ENCODE measurements around the gene HRH3.

HRH3 gene

DNA sequence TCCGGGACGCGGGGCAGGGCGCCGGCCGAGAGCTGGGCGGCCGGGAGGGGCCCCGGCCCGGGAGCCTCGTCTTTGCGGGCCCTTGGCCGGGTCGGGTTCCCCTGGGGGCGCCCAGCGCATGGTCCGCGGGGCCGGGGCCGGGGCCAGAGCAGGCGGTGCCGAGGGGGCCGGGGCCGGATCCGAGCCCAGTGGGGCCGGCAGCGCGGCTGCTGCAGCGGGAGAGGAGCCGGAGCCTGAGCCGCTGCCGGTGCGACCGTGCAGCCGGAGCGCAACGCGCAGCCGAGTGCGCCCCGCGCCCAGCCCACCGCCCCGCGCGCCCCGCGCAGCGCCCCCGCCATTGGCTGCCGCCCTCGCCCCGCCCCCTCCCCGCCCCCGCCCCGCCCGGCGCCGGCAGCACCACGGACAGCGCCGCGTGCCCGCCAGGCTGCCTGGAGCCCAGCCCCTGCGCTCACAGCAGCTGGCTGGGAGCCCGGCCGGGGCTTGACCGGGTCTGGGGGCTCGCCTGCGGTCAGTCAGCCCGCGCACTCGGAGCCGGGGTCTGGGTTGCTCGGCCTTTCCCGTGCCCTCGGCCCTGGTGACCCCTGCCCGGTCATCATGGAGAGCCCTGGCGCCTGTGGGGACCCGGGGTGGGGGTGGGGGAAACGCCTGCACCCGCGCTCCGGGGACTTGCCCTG lies at the start of gene HRH3:
Gene HRH3, minus strand, starts transcription at position 287 of the 674 bp plus-strand sequence. CDS start 308 bp downstream, outside the sequence.
- no peaks in the 10 kb centered on the region for H3K9me3 ChIP-seq (ENCODE audit: control insufficient read depth, insufficient read depth, low read depth, low read length)
- H3K4me3 ChIP-seq (ENCODE audit: low read depth, low read length), result peak within 1 kb of the TSS; percentile 57
- H3K9ac ChIP-seq (ENCODE audit: low read length), result no peak within 1 kb of the TSS
- H3K4me1 ChIP-seq (ENCODE audit: control insufficient read depth, insufficient read depth, low read length), result peaks cover 15% of the 10 kb centered on the region
- no peak within 1 kb of the TSS for H3K27ac ChIP-seq (ENCODE audit: low read depth, low read length)
- H3K27me3 ChIP-seq (ENCODE audit: control insufficient read depth, insufficient read depth, low read length), result peaks cover 98% of the 10 kb centered on the region
- H3K36me3 ChIP-seq (ENCODE audit: control insufficient read depth, insufficient read depth, low read length), result no peaks in the 10 kb centered on the region

DNA sequence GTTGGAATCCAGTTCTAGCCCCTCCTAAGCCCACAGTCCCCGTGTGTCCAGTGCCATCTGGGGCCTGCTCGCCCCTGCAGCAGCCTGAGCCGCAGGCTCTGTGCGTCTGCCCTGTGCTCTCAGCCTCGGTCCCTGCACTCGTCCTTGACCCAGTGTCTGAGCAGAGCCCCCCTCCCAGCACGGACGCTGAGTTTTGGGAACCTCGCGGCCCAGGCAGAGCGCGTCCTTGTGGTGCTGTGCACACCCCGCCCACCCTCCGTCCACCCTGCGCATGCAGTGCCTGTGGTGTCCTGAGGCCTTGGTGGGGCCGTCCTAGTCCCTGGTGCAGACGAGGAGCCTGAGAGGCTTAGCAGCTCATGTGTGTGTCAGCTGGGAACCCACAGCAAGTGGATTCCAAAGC lies 49.8 kb upstream of the HRH3 start:
- H3K36me3 ChIP-seq (ENCODE audit: control insufficient read depth, insufficient read depth, low read length), result peaks cover 48% of the 10 kb centered on the region
- H3K9me3 ChIP-seq (ENCODE audit: control insufficient read depth, insufficient read depth, low read depth, low read length), result peaks cover 7% of the 10 kb centered on the region; the same call in 1 of the 2 replicates
- H3K27ac ChIP-seq (ENCODE audit: low read depth, low read length), result 0 out of 2 replicates have a peak overlapping the region, but pooled peaks have one; percentile 3
- H3K4me1 ChIP-seq (ENCODE audit: control insufficient read depth, insufficient read depth, low read length), result no peaks in the 10 kb centered on the region
- no peaks in the 10 kb centered on the region for H3K27me3 ChIP-seq (ENCODE audit: control insufficient read depth, insufficient read depth, low read length)
- no peak overlapping the region for H3K4me3 ChIP-seq (ENCODE audit: low read depth, low read length)
- no peak overlapping the region for H3K9ac ChIP-seq (ENCODE audit: low read length)

DNA sequence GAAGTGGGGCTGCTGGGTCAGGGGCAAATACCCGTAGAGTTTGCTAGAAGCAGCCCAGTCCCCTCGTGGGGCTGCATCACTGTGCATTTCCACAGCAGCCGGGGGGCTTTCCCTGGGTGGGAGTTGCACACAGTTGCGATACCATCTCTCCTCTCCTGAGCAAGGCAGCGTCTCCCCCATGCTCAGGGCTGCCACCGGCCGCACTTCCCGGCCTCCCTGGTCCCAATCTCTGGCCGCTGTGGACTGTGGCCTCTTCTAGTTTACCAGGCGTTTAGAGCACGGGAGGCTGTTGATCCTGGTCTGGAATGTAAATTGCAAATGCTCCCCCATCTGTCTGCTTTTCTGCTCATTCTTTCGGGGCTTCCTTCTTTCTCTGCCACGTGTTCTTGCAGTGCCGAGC lies 49.3 kb upstream of the HRH3 start:
- Histone ChIP-seq H3K9me3 (ENCODE audit: control insufficient read depth, insufficient read depth, low read depth, low read length) (peaks cover 7% of the 10 kb centered on the region; the same call in 1 of the 2 replicates), H3K27ac (ENCODE audit: low read depth, low read length) (0 out of 2 replicates have a peak overlapping the region, but pooled peaks have one; percentile 3), H3K36me3 (ENCODE audit: control insufficient read depth, insufficient read depth, low read length) (peaks cover 53% of the 10 kb centered on the region), H3K4me3 (ENCODE audit: low read depth, low read length) (no peak overlapping the region), H3K9ac (ENCODE audit: low read length) (no peak overlapping the region), H3K4me1 (ENCODE audit: control insufficient read depth, insufficient read depth, low read length) (no peaks in the 10 kb centered on the region), H3K27me3 (ENCODE audit: control insufficient read depth, insufficient read depth, low read length) (no peaks in the 10 kb centered on the region)

DNA sequence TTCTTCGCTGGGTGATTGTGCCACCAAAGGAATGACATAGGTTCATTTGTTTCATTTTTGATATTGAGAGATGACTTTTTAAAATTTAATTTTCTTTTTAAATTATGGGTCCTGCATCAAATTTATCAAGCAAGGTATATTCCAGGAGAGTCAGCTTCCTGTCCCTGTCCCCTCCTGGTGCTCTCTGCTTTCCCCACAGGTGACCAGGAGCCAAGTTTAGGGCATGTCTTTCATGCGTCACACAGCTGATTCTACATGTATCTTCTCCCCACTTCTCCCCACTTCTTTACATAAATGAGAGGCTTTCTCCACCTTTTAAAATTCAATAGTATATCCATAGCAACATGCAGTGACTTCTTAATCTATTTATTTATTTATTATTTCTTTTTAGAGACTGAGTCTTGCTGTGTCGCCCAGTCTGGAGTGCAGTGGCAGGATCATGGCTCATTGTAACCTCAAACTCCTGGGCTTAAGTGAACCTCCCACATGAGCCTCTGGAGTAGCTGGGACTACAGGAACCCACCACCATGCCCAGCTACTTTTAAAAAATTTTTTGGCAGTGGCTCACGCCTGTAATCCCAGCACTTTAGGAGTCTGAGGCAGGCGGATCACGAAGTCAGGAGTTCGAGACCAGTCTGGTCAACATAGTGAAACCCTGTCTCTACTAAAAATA lies 48.3 kb upstream of the HRH3 start:
- no peak overlapping the region for H3K27ac ChIP-seq (ENCODE audit: low read depth, low read length)
- peaks cover 7% of the 10 kb centered on the region; the same call in 1 of the 2 replicates for H3K9me3 ChIP-seq (ENCODE audit: control insufficient read depth, insufficient read depth, low read depth, low read length)
- H3K36me3 ChIP-seq (ENCODE audit: control insufficient read depth, insufficient read depth, low read length), result peaks cover 50% of the 10 kb centered on the region
- H3K27me3 ChIP-seq (ENCODE audit: control insufficient read depth, insufficient read depth, low read length), result no peaks in the 10 kb centered on the region
- H3K4me1 ChIP-seq (ENCODE audit: control insufficient read depth, insufficient read depth, low read length), result no peaks in the 10 kb centered on the region
- H3K4me3 ChIP-seq (ENCODE audit: low read depth, low read length), result no peak overlapping the region
- no peak overlapping the region for H3K9ac ChIP-seq (ENCODE audit: low read length)

DNA sequence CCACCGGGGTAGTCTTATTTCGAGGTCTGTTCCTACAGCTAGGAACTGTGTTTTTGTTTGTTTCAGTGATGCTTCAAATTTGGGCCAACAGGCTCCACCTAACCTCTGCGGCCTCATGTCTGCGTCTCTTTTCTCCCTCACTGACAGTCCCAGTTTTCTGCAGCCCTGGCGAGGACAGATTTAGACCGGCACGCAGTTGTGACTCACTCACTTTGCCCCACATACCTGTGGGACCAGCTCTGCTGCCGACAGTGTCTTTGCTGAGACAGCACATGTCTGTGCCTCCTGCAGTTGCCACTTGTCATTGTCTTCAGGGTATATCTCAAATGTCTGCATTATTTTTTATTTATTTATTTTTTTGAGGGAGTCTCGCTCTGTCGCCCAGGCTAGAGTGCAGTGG lies 47.5 kb upstream of the HRH3 start:
- H3K27ac ChIP-seq (ENCODE audit: low read depth, low read length), result no peak overlapping the region
- no peak overlapping the region for H3K9ac ChIP-seq (ENCODE audit: low read length)
- H3K4me1 ChIP-seq (ENCODE audit: control insufficient read depth, insufficient read depth, low read length), result no peaks in the 10 kb centered on the region
- no peaks in the 10 kb centered on the region for H3K27me3 ChIP-seq (ENCODE audit: control insufficient read depth, insufficient read depth, low read length)
- H3K4me3 ChIP-seq (ENCODE audit: low read depth, low read length), result no peak overlapping the region
- H3K9me3 ChIP-seq (ENCODE audit: control insufficient read depth, insufficient read depth, low read depth, low read length), result peaks cover 7% of the 10 kb centered on the region; the same call in 1 of the 2 replicates
- peaks cover 50% of the 10 kb centered on the region for H3K36me3 ChIP-seq (ENCODE audit: control insufficient read depth, insufficient read depth, low read length)

DNA sequence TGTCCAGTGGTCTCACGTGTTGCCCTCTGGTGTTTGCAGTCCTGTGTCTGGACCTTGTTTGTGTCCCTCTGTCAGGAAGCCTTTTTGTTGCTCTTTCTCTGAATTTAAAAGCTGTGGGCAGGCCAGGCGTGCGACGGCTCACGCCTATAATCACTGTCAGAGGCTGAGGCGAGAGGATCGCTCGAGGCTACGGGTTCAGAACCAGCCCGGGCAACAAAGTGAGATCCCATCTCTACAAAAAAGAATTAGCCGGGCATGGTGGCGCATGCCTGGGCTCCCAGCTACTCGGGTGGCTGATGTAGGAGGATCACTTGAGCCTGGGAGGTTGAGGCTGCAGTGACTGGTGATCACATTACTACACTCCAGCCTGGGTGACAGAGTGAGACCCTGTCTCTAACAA lies 46.8 kb upstream of the HRH3 start:
- no peak overlapping the region for H3K4me3 ChIP-seq (ENCODE audit: low read depth, low read length)
- peaks cover 7% of the 10 kb centered on the region; the same call in 1 of the 2 replicates for H3K9me3 ChIP-seq (ENCODE audit: control insufficient read depth, insufficient read depth, low read depth, low read length)
- H3K9ac ChIP-seq (ENCODE audit: low read length), result no peak overlapping the region
- no peak overlapping the region for H3K27ac ChIP-seq (ENCODE audit: low read depth, low read length)
- H3K27me3 ChIP-seq (ENCODE audit: control insufficient read depth, insufficient read depth, low read length), result no peaks in the 10 kb centered on the region
- H3K36me3 ChIP-seq (ENCODE audit: control insufficient read depth, insufficient read depth, low read length), result peaks cover 50% of the 10 kb centered on the region
- H3K4me1 ChIP-seq (ENCODE audit: control insufficient read depth, insufficient read depth, low read length), result no peaks in the 10 kb centered on the region

DNA sequence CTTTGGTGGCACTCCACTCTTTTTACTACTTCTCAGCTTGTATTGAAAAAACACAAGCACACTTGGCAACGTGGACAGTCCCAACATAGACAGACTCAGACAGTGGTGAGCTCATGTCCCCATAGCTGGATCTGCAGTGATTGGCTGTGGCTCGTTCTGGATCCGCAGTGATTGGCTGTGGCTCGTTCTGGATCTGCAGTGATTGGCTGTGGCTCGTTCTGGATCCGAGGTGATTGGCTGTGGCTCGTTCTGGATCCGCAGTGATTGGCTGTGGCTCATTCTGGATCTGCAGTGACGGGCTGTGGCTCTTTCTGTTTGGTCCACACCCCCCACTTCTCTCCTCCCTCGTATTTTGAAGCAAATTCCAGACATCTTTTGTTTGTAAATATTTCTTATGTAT lies 46.3 kb upstream of the HRH3 start:
- Histone ChIP-seq H3K9me3 (ENCODE audit: control insufficient read depth, insufficient read depth, low read depth, low read length) (peaks cover 7% of the 10 kb centered on the region; the same call in 1 of the 2 replicates), H3K4me3 (ENCODE audit: low read depth, low read length) (no peak overlapping the region), H3K4me1 (ENCODE audit: control insufficient read depth, insufficient read depth, low read length) (no peaks in the 10 kb centered on the region), H3K36me3 (ENCODE audit: control insufficient read depth, insufficient read depth, low read length) (peaks cover 53% of the 10 kb centered on the region), H3K9ac (ENCODE audit: low read length) (no peak overlapping the region), H3K27me3 (ENCODE audit: control insufficient read depth, insufficient read depth, low read length) (no peaks in the 10 kb centered on the region), H3K27ac (ENCODE audit: low read depth, low read length) (no peak overlapping the region)

DNA sequence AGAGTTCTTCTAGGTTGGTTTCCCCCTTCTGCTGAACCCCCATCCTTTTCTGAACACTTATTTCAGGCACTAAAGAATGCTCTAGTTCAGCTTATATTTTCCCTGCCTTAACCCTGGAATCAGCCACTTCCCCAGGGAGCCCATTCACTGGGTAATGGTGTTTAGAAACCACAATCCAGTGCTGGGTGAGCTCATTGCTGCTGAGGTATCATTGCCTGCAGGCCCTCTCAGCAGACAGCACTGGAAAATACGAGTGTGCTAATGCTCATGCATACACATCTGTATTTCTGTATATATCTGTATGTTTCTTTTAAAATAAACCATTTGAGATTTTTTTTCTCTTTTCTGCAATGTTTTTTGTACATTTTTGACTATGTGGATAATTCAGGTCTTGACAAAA lies 45.3 kb upstream of the HRH3 start:
- no peaks in the 10 kb centered on the region for H3K27me3 ChIP-seq (ENCODE audit: control insufficient read depth, insufficient read depth, low read length)
- peaks cover 60% of the 10 kb centered on the region for H3K36me3 ChIP-seq (ENCODE audit: control insufficient read depth, insufficient read depth, low read length)
- no peak overlapping the region for H3K27ac ChIP-seq (ENCODE audit: low read depth, low read length)
- peaks cover 7% of the 10 kb centered on the region; the same call in 1 of the 2 replicates for H3K9me3 ChIP-seq (ENCODE audit: control insufficient read depth, insufficient read depth, low read depth, low read length)
- no peak overlapping the region for H3K4me3 ChIP-seq (ENCODE audit: low read depth, low read length)
- H3K9ac ChIP-seq (ENCODE audit: low read length), result no peak overlapping the region
- no peaks in the 10 kb centered on the region for H3K4me1 ChIP-seq (ENCODE audit: control insufficient read depth, insufficient read depth, low read length)

DNA sequence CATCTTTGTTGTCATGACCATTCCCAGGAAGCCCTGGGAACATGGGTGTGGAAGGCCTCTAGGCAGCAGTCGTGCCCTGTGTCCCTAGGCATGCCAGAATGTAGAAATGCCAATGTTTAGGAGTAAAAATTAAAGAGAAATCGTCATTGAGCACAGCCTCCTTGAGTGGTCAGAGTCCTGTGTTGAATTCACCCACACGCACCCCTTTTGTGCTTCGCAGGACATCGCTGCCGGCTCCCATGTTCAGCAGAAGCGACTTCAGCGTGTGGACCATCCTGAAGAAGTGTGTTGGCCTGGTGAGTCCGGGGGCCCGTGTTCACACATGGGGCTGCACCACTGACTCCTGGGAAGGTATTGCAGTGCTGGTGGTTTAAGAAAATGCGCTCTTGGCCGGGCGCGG lies 43.3 kb upstream of the HRH3 start:
- no peaks in the 10 kb centered on the region for H3K4me1 ChIP-seq (ENCODE audit: control insufficient read depth, insufficient read depth, low read length)
- H3K27ac ChIP-seq (ENCODE audit: low read depth, low read length), result no peak overlapping the region
- H3K9ac ChIP-seq (ENCODE audit: low read length), result no peak overlapping the region
- H3K4me3 ChIP-seq (ENCODE audit: low read depth, low read length), result no peak overlapping the region
- peaks cover 77% of the 10 kb centered on the region for H3K36me3 ChIP-seq (ENCODE audit: control insufficient read depth, insufficient read depth, low read length)
- peaks cover 7% of the 10 kb centered on the region; the same call in 1 of the 2 replicates for H3K9me3 ChIP-seq (ENCODE audit: control insufficient read depth, insufficient read depth, low read depth, low read length)
- H3K27me3 ChIP-seq (ENCODE audit: control insufficient read depth, insufficient read depth, low read length), result no peaks in the 10 kb centered on the region

DNA sequence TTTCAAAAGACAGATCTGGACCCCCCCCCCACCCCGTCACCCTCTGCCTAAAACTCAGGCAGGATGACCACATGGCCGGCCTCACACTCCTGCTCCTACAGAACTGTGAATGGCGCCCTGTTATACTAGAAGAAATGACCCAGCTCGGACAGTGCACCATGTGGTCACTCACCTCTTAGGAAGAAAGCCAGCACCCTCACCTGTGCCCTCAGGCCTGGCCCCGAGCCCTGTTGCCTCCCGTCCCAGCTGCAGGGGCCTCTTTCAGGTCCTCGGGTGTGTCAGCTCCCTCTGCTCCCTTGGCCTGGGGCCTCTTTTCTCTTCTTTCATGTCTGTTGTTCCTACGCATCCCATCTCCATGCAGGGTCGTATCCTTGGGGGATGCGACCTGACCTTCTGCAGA lies 42.0 kb upstream of the HRH3 start:
- Histone ChIP-seq H3K27me3 (ENCODE audit: control insufficient read depth, insufficient read depth, low read length) (no peaks in the 10 kb centered on the region), H3K9ac (ENCODE audit: low read length) (no peak overlapping the region), H3K9me3 (ENCODE audit: control insufficient read depth, insufficient read depth, low read depth, low read length) (peaks cover 7% of the 10 kb centered on the region; the same call in 1 of the 2 replicates), H3K36me3 (ENCODE audit: control insufficient read depth, insufficient read depth, low read length) (peaks cover 85% of the 10 kb centered on the region), H3K4me3 (ENCODE audit: low read depth, low read length) (no peak overlapping the region), H3K4me1 (ENCODE audit: control insufficient read depth, insufficient read depth, low read length) (no peaks in the 10 kb centered on the region), H3K27ac (ENCODE audit: low read depth, low read length) (no peak overlapping the region)

DNA sequence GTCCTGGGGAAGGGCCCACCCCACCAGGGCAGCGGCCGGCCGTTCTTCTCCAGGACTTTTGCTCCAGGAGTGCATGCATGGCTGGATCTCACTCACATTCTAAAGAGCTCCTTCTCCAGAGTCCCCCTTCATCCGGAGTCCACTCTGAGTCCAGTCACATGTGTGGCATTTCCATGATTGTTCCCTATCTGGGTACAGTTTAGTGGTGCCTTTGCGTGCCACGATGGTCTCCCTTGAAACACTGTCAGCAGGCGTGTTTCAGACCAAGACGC lies 39.2 kb upstream of the HRH3 start:
- H3K27ac ChIP-seq (ENCODE audit: low read depth, low read length), result no peak overlapping the region
- no peak overlapping the region for H3K4me3 ChIP-seq (ENCODE audit: low read depth, low read length)
- H3K27me3 ChIP-seq (ENCODE audit: control insufficient read depth, insufficient read depth, low read length), result no peaks in the 10 kb centered on the region
- no peaks in the 10 kb centered on the region for H3K9me3 ChIP-seq (ENCODE audit: control insufficient read depth, insufficient read depth, low read depth, low read length)
- H3K9ac ChIP-seq (ENCODE audit: low read length), result no peak overlapping the region
- peaks cover 2% of the 10 kb centered on the region; the same call in 1 of the 2 replicates for H3K4me1 ChIP-seq (ENCODE audit: control insufficient read depth, insufficient read depth, low read length)
- H3K36me3 ChIP-seq (ENCODE audit: control insufficient read depth, insufficient read depth, low read length), result peaks cover 72% of the 10 kb centered on the region

All from HUES6 (cell line).